Uterus (tissue), 4 donors: ENCODE data around the gene LLGL2. TPM values are rescaled to one million over a fixed set of nuclear protein-coding genes. Genes with fewer than 3 reads are reported as not detected.

ENCODE experiments used
- DNase-seq, 2 donors: peaks; one replicate each; pipeline ENCODE4 v3.0.0-alpha.2; 2019 to 2020
- H3K27ac ChIP-seq, 2 donors: fragments of 200-600 bp; sonication (generic); 1 replicate in 1 of 2; 2 replicates in 1 of 2; pipeline ENCODE4 v1.5.1; 2016 to 2018
- H3K27me3 ChIP-seq, 2 donors: fragments of 200-600 bp; sonication (generic); one replicate each; pipeline ENCODE4 v1.5.1; 2018 to 2019; ENCODE audit warnings: control low read depth in 1 of 2
- H3K36me3 ChIP-seq, 2 donors: fragments of 200-600 bp; sonication (generic); one replicate each; pipeline ENCODE4 v1.5.1; 2019; ENCODE audit warnings: control low read depth in 1 of 2
- H3K4me1 ChIP-seq, 2 donors: fragments of 200-600 bp; sonication (generic); one replicate each; pipeline ENCODE4 v1.5.1; 2018 to 2019; ENCODE audit warnings: control low read depth in 1 of 2
- H3K4me3 ChIP-seq, 2 donors: fragments of 200-600 bp; sonication (generic); 1 replicate in 1 of 2; 2 replicates in 1 of 2; pipeline ENCODE4 v1.5.1; 2018 to 2019; ENCODE audit warnings: mild to moderate bottlenecking in 1 of 2
- H3K9me3 ChIP-seq, 2 donors: fragments of 200-600 bp; sonication (generic); one replicate each; pipeline ENCODE4 v1.5.1; 2019; ENCODE audit warnings: control low read depth in 1 of 2
- CTCF ChIP-seq, 4 experiments: fragments of 200-600 bp in 2 of 4; fragments of 450-650 bp in 2 of 4; sonication (generic) in 2 of 4; IDR thresholded peaks; one replicate each; pipeline ENCODE4 v1.5.1; 2016 to 2019; ENCODE audit warnings: antibody characterized with exemption in 4 of 4, mild to moderate bottlenecking in 2 of 4, moderate library complexity in 1 of 4
- POLR2A ChIP-seq, 2 donors: fragments of 450-650 bp; IDR thresholded peaks; one replicate each; pipeline ENCODE4 v1.6.1; 2016; ENCODE audit warnings: antibody characterized with exemption in 2 of 2, mild to moderate bottlenecking in 1 of 2, moderate library complexity in 1 of 2
- intact Hi-C: fragments of 100-400 bp; cut with DNase I; formaldehyde crosslinking; loops from one replicate; pipeline ENCODE4 v1.15.1; 2023; ENCODE audit warnings: low total_unique reads
- total RNA-seq, 4 donors: library from RNA; depleted of rRNA in 3 of 4; stranded (reverse); fragments of >200 nt in 3 of 4; gene quantifications; one replicate each; pipeline versions ENCODE4 v1.1.0 to v1.2.4, GENCODE V29; 2014 to 2023
- donor health status: DM: yes; HTN: yes; CAD: no.

Gene LLGL2
- total RNA-seq, 4 donors from 2014 or later, result 3.1 to 31.9 (median 14.0) TPM

GRCh38 chr17:75604034-75604695 lies 78.7 kb downstream of the LLGL2 start:
- TF ChIP-seq CTCF (IDR thresholded peaks at IDR 0.05) (no peak), POLR2A (IDR thresholded peaks at IDR 0.05) (no peak)
- H3K27me3 ChIP-seq, result no peaks in the 10 kb centered on the region
- no peaks in the 10 kb centered on the region for H3K36me3 ChIP-seq
- intact Hi-C loops, result no loop called here
- H3K9me3 ChIP-seq, result no peaks in the 10 kb centered on the region
- DNase-seq, result no peak
- no peak overlapping the region for H3K27ac ChIP-seq
- no peaks in the 10 kb centered on the region for H3K4me1 ChIP-seq
- H3K4me3 ChIP-seq, result no peak overlapping the region

- no peaks in the 10 kb centered on the region for H3K9me3 ChIP-seq
Measured at GRCh38 chr17:75605790-75606189, 80.3 kb downstream of the LLGL2 start.

GRCh38 chr17:75607086-75607485 lies 81.6 kb downstream of the LLGL2 start:
- no peak overlapping the region for H3K4me3 ChIP-seq
- H3K27ac ChIP-seq, result no peak overlapping the region
- intact Hi-C loops, result no loop called here
- H3K4me1 ChIP-seq, result no peaks in the 10 kb centered on the region
- no peaks in the 10 kb centered on the region for H3K9me3 ChIP-seq
- H3K27me3 ChIP-seq, result no peaks in the 10 kb centered on the region
- TF ChIP-seq POLR2A (IDR thresholded peaks at IDR 0.05) (no peak), CTCF (IDR thresholded peaks at IDR 0.05) (no peak)
- DNase-seq, result no peak
- H3K36me3 ChIP-seq, result no peaks in the 10 kb centered on the region

More at GRCh38 chr17:75605790-75606189, 80.3 kb downstream of the LLGL2 start:
- no peak overlapping the region for H3K4me3 ChIP-seq
- no peaks in the 10 kb centered on the region for H3K36me3 ChIP-seq
- TF ChIP-seq POLR2A (IDR thresholded peaks at IDR 0.05), result no peak
- no peak for TF ChIP-seq CTCF (IDR thresholded peaks at IDR 0.05)
- intact Hi-C loops, result no loop called here
- H3K27me3 ChIP-seq, result no peaks in the 10 kb centered on the region
- no peak for DNase-seq
- H3K4me1 ChIP-seq, result no peaks in the 10 kb centered on the region
- H3K27ac ChIP-seq, result no peak overlapping the region

- H3K27me3 ChIP-seq, result no peaks in the 10 kb centered on the region
- intact Hi-C loops, result no loop called here
- H3K27ac ChIP-seq, result no peak overlapping the region
- H3K4me3 ChIP-seq, result no peak overlapping the region
- TF ChIP-seq POLR2A (IDR thresholded peaks at IDR 0.05), result no peak
- no peak for TF ChIP-seq CTCF (IDR thresholded peaks at IDR 0.05)
- no peak for DNase-seq
- H3K36me3 ChIP-seq, result no peaks in the 10 kb centered on the region
- H3K4me1 ChIP-seq, result no peaks in the 10 kb centered on the region
- H3K9me3 ChIP-seq, result no peaks in the 10 kb centered on the region
Measured at GRCh38 chr17:75610103-75610984, 84.8 kb downstream of the LLGL2 start.

GRCh38 chr17:75611851-75612429 lies 86.4 kb downstream of the LLGL2 start:
- Histone ChIP-seq H3K36me3 (no peaks in the 10 kb centered on the region), H3K4me3 (no peak overlapping the region)

More at GRCh38 chr17:75611851-75612429, 86.4 kb downstream of the LLGL2 start:
- intact Hi-C loops, result no loop called here
- TF ChIP-seq CTCF (IDR thresholded peaks at IDR 0.05) (no peak), POLR2A (IDR thresholded peaks at IDR 0.05) (no peak)
- no peaks in the 10 kb centered on the region for H3K27me3 ChIP-seq
- no peak for DNase-seq
- H3K27ac ChIP-seq, result no peak overlapping the region
- no peaks in the 10 kb centered on the region for H3K9me3 ChIP-seq
- no peaks in the 10 kb centered on the region for H3K4me1 ChIP-seq
